Transverse colon (tissue), 4 donors: ENCODE data around the gene CCNY.

ENCODE experiments used
- CTCF ChIP-seq, 5 experiments: fragments of 200-600 bp in 3 of 5; fragments of 450-650 bp in 2 of 5; sonication (generic) in 3 of 5; IDR thresholded peaks; 1 replicate in 2 of 5; 2 replicates in 3 of 5; pipeline ENCODE4 v1.5.1; 2016 to 2017; ENCODE audit warnings: antibody characterized with exemption in 5 of 5, inconsistent platforms in 3 of 5, mild to moderate bottlenecking in 2 of 5, moderate library complexity in 1 of 5
- POLR2AphosphoS5 ChIP-seq, 3 donors: sonication (generic); formaldehyde crosslinking; IDR thresholded peaks; one replicate each; pipeline ENCODE4 v1.6.1; 2016; ENCODE audit warnings: antibody characterized with exemption in 3 of 3

DNA sequence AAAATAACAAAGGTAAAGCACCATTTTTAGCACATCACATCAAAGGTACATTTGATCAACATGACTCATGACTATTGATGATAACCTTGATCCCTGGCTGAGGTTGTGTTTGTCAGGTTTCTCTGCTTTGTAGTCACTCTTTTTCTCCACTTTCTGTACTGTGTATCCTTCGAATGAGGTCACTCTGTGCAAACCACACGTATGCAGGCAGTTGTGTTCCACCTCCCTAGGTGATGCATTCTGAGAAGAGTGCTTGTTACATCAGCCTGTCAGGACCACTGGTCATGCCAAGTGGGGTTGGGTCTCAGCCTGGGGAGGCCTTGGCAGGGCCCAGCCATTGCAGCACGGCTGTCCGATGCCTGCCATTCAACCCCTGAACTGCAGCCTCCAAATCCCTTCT, 206.0 kb downstream of the CCNY start:
- TF ChIP-seq POLR2AphosphoS5 (IDR thresholded peaks at IDR 0.05) (no peak), CTCF (IDR thresholded peaks at IDR 0.05) (no peak)
